Suprapubic skin (tissue), 4 donors: ENCODE data around the gene HOXC9. TPM values are rescaled to one million over a fixed set of nuclear protein-coding genes. Genes with fewer than 3 reads are reported as not detected.

Experiments used
- DNase-seq, 2 donors: peaks; one replicate each; pipeline ENCODE4 v3.0.0-alpha.2; 2019; ENCODE audit warnings: low spot score in 2 of 2
- H3K27ac ChIP-seq: fragments of 200-600 bp; sonication (generic); one replicate; pipeline ENCODE4 v1.5.1; 2019
- H3K27me3 ChIP-seq: fragments of 200-600 bp; sonication (generic); one replicate; pipeline ENCODE4 v1.5.1; 2019
- H3K36me3 ChIP-seq: fragments of 200-600 bp; sonication (generic); one replicate; pipeline ENCODE4 v1.5.1; 2019
- H3K4me1 ChIP-seq: fragments of 200-600 bp; sonication (generic); one replicate; pipeline ENCODE4 v1.5.1; 2019
- H3K4me3 ChIP-seq: fragments of 200-600 bp; sonication (generic); one replicate; pipeline ENCODE4 v1.5.1; 2019; ENCODE audit warnings: mild to moderate bottlenecking
- H3K9me3 ChIP-seq: fragments of 200-600 bp; sonication (generic); one replicate; pipeline ENCODE4 v1.5.1; 2019
- CTCF ChIP-seq, 2 donors: fragments of 200-600 bp in 1 of 2; fragments of 450-650 bp in 1 of 2; sonication (generic) in 1 of 2; IDR thresholded peaks; one replicate each; pipeline ENCODE4 v1.5.1; 2016 to 2019; ENCODE audit warnings: antibody characterized with exemption in 2 of 2, mild to moderate bottlenecking in 1 of 2, moderate library complexity in 1 of 2
- EP300 ChIP-seq: sonication (generic); formaldehyde crosslinking; IDR thresholded peaks from one replicate; pipeline ENCODE4 v1.6.1; 2017; ENCODE audit warnings: antibody characterized with exemption
- POLR2A ChIP-seq, 2 donors: fragments of 450-650 bp; IDR thresholded peaks; one replicate each; pipeline ENCODE4 v1.6.1; 2017; ENCODE audit warnings: antibody characterized with exemption in 2 of 2, mild to moderate bottlenecking in 2 of 2, moderate library complexity in 2 of 2
- POLR2AphosphoS5 ChIP-seq, 3 donors: sonication (generic); formaldehyde crosslinking; IDR thresholded peaks; one replicate each; pipeline ENCODE4 v1.6.1; 2017; ENCODE audit warnings: antibody characterized with exemption in 3 of 3
- WGBS: methylation state at CpG from one replicate; pipeline ENCODE4 v1.1.5; 2018; 5-methylcytosine and 5-hydroxymethylcytosine counted together
- total RNA-seq, 4 donors: library from RNA; depleted of rRNA; stranded (reverse); fragments of >200 nt; gene quantifications; one replicate each; pipeline ENCODE4 v1.1.0, GENCODE V29; 2016

The HOXC9 gene
- total RNA-seq, 4 donors from 2014 or later = 4.9 to 12.2 (median 6.1) TPM

- Histone ChIP-seq H3K4me3 (no peak overlapping the region), H3K36me3 (no peaks in the 10 kb centered on the region), H3K9me3 (no peaks in the 10 kb centered on the region), H3K4me1 (peaks cover 71% of the 10 kb centered on the region), H3K27ac (peak overlapping the region; percentile 73), H3K27me3 (peaks cover 77% of the 10 kb centered on the region)
- WGBS = 25% methylated on average over 11 of the region's 11 CpGs
- DNase-seq = no peak
- TF ChIP-seq EP300 (no peak), POLR2A (IDR thresholded peaks at IDR 0.05) (no peak), CTCF (IDR thresholded peaks at IDR 0.05) (no peak), POLR2AphosphoS5 (IDR thresholded peaks at IDR 0.05) (no peak)
Observed at GRCh38 chr12:53977596-53978445, 22.1 kb upstream of the HOXC9 start.

- peaks cover 78% of the 10 kb centered on the region for H3K27me3 ChIP-seq
- WGBS = 19% methylated on average over 14 of the region's 15 CpGs
- peak overlapping the region; percentile 73 for H3K27ac ChIP-seq
- H3K4me3 ChIP-seq = no peak overlapping the region
- no peak for TF ChIP-seq EP300
- H3K36me3 ChIP-seq = no peaks in the 10 kb centered on the region
- peaks cover 69% of the 10 kb centered on the region for H3K4me1 ChIP-seq
- H3K9me3 ChIP-seq = no peaks in the 10 kb centered on the region
- DNase-seq = peak in 1 of 2 donors; percentile 74
Observed at GRCh38 chr12:53978477-53979356, 21.2 kb upstream of the HOXC9 start.

- DNase-seq = no peak
- Histone ChIP-seq H3K27ac (peak overlapping the region; percentile 98), H3K4me3 (peak overlapping the region; percentile 60), H3K27me3 (peaks cover 78% of the 10 kb centered on the region), H3K9me3 (no peaks in the 10 kb centered on the region), H3K36me3 (no peaks in the 10 kb centered on the region), H3K4me1 (peaks cover 69% of the 10 kb centered on the region)
- 33% methylated on average over 7 of the region's 7 CpGs for WGBS
- TF ChIP-seq EP300 (no peak), POLR2AphosphoS5 (IDR thresholded peaks at IDR 0.05) (no peak), CTCF (IDR thresholded peaks at IDR 0.05) (no peak), POLR2A (IDR thresholded peaks at IDR 0.05) (no peak)
Observed at GRCh38 chr12:53980104-53980801, 19.7 kb upstream of the HOXC9 start.

GRCh38 chr12:53980802-53981496 lies 19.0 kb upstream of the HOXC9 start:
- TF ChIP-seq CTCF (IDR thresholded peaks at IDR 0.05) (no peak), POLR2AphosphoS5 (IDR thresholded peaks at IDR 0.05) (no peak), POLR2A (IDR thresholded peaks at IDR 0.05) (no peak), EP300 (no peak)
- H3K9me3 ChIP-seq = no peaks in the 10 kb centered on the region
- peaks cover 71% of the 10 kb centered on the region for H3K4me1 ChIP-seq
- peak overlapping the region; percentile 60 for H3K4me3 ChIP-seq
- H3K27ac ChIP-seq = peak overlapping the region; percentile 98
- WGBS = 46% methylated on average over 15 of the region's 15 CpGs
- H3K27me3 ChIP-seq = peaks cover 78% of the 10 kb centered on the region
- H3K36me3 ChIP-seq = no peaks in the 10 kb centered on the region
- no peak for DNase-seq
